HG03460 (cell line): ENCODE data around the gene PTPN4.
"Not testable (repeated sequence)": the region's sequence is repeated elsewhere in the genome, so short reads cannot be mapped to it uniquely, and the experiment has no call there.

Source experiments
- ATAC-seq: cut with Tn5 transposase; IDR thresholded peaks from one replicate; pipeline ENCODE4 v1.9.1; 2021; ENCODE audit not compliant: unreplicated experiment

PTPN4 gene

GRCh38 chr2:119801040-119801439 lies 41.3 kb downstream of the PTPN4 start:
- ATAC-seq = no peak

GRCh38 chr2:119801989-119802388 lies 42.3 kb downstream of the PTPN4 start:
- ATAC-seq = not testable (repeated sequence)

- no peak for ATAC-seq
Measured at GRCh38 chr2:119803101-119803500, 43.4 kb downstream of the PTPN4 start.

GRCh38 chr2:119804409-119804808 lies 44.7 kb downstream of the PTPN4 start:
- not testable (repeated sequence) for ATAC-seq

- ATAC-seq = no peak
Measured at GRCh38 chr2:119808516-119809147, 48.9 kb downstream of the PTPN4 start.

GRCh38 chr2:119809339-119810048 lies 49.8 kb downstream of the PTPN4 start:
- ATAC-seq = no peak

GRCh38 chr2:119810049-119810630 lies 50.4 kb downstream of the PTPN4 start:
- no peak for ATAC-seq

- no peak for ATAC-seq
Measured at GRCh38 chr2:119814216-119814615, 54.5 kb downstream of the PTPN4 start.

GRCh38 chr2:119818792-119819191 lies 59.1 kb downstream of the PTPN4 start:
- ATAC-seq = no peak

- ATAC-seq = no peak
Measured at GRCh38 chr2:119819846-119820245, 60.1 kb downstream of the PTPN4 start.

GRCh38 chr2:119820275-119820674 lies 60.6 kb downstream of the PTPN4 start:
- ATAC-seq = no peak

GRCh38 chr2:119821266-119821665 lies 61.5 kb downstream of the PTPN4 start:
- no peak for ATAC-seq

- no peak for ATAC-seq
Measured at GRCh38 chr2:119823734-119824334, 64.1 kb downstream of the PTPN4 start.

- no peak for ATAC-seq
Measured at GRCh38 chr2:119826370-119826961, 66.7 kb downstream of the PTPN4 start.

- ATAC-seq = no peak
Measured at GRCh38 chr2:119827866-119828507, 68.3 kb downstream of the PTPN4 start.

- ATAC-seq = no peak
Measured at GRCh38 chr2:119836455-119837142, 76.9 kb downstream of the PTPN4 start.

GRCh38 chr2:119837350-119837749 lies 77.6 kb downstream of the PTPN4 start:
- ATAC-seq = no peak

- ATAC-seq = no peak
Measured at GRCh38 chr2:119837759-119838158, 78.0 kb downstream of the PTPN4 start.

GRCh38 chr2:119838179-119838578 lies 78.5 kb downstream of the PTPN4 start:
- ATAC-seq = no peak

- ATAC-seq = no peak
Measured at GRCh38 chr2:119841550-119841949, 81.8 kb downstream of the PTPN4 start.
